Measurements from ENCODE around the gene CXCL9. TPM values are rescaled to one million over a fixed set of nuclear protein-coding genes. Genes with fewer than 3 reads are reported as not detected.
"Not testable (repeated sequence)": the region's sequence is repeated elsewhere in the genome, so short reads cannot be mapped to it uniquely, and the experiment has no call there.

CXCL9 gene
- polyA plus RNA-seq, 3 donors from 2014 or later, result not detected

DNA sequence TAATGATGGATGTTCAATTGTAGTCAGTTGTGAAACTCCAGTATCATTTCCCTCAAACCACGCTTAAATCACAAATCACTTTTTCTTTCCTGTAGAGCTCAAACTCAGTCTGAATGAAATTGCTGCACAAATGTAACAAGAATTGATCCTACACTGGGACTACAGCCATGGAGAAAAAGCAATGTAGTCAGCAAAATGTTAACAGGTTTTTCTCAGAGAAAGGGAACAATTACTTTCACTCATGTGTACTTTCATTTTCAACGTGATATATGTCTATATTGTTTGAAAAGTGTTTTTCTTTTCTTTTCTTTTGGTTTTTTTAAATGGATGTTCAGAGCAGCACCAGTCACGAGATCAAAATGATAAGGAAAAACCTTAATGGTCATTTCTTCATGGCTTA, 39.2 kb downstream of the CXCL9 start:
- Mint-ChIP-seq H3K27me3 (ENCODE audit: low read depth in 3 of 3) (no peaks in the 10 kb centered on the region), H3K4me3 (no peak overlapping the region), H3K36me3 (peaks cover 69 to 82% (median 71%) of the 10 kb centered on the region in 3 donors), H3K27ac (no peak overlapping the region), H3K4me1 (no peaks in the 10 kb centered on the region), H3K9me3 (peaks cover 0 to 3% (median 0%) of the 10 kb centered on the region in 6 donors)
- DNase-seq, result no peak

DNA sequence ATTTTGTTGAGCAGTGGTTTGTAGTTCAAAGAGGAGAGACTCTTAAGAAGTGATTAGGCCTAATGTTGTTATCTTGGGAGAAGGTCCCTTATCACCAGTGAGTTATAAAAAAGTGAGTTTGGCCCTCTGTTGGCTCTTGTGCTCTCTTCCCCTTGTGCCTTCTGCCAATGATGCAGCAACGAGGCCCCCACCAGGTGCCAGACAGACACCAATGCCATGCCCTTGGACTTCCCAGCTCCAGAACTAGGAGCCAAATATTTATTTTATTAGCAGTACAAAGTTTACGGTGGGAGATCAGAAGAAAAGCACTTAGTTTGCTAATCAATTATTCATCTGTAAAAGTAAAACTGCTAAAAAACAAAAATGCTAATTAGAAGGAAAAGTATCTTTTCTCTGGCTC, 43.8 kb downstream of the CXCL9 start:
- peaks cover 78 to 88% (median 80%) of the 10 kb centered on the region in 3 donors for H3K36me3 Mint-ChIP-seq
- H3K4me3 Mint-ChIP-seq, result no peak overlapping the region
- no peaks in the 10 kb centered on the region for H3K4me1 Mint-ChIP-seq
- H3K9me3 Mint-ChIP-seq, result peaks cover 0 to 3% (median 0%) of the 10 kb centered on the region in 6 donors
- no peak for DNase-seq
- peak overlapping the region in 1 of 6 donors; percentile 17 for H3K27ac Mint-ChIP-seq
- H3K27me3 Mint-ChIP-seq (ENCODE audit: low read depth in 3 of 3), result peaks cover 0 to 2% (median 0%) of the 10 kb centered on the region in 3 donors

DNA sequence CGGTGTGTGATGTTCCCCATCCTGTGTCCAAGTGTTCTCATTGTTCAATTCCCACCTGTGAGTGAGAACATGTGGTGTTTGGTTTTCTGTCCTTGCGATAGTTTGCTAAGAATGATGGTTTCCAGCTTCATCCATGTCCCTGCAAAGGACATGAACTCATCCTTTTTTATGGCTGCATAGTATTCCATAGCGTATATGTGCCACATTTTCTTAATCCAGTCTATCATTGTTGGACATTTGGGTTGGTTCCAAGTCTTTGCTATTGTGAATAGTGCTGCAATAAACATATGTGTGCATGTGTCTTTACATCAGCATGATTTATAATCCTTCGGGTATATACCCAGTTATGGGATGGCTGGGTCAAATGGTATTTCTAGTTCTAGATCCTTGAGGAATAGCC, 45.2 kb downstream of the CXCL9 start:
- H3K4me3 Mint-ChIP-seq; H3K4me1 Mint-ChIP-seq; H3K27me3 Mint-ChIP-seq (ENCODE audit: low read depth in 3 of 3); H3K27ac Mint-ChIP-seq; H3K9me3 Mint-ChIP-seq; DNase-seq: not testable (repeated sequence)
- peaks cover 79 to 88% (median 80%) of the 10 kb centered on the region in 3 donors for H3K36me3 Mint-ChIP-seq

DNA sequence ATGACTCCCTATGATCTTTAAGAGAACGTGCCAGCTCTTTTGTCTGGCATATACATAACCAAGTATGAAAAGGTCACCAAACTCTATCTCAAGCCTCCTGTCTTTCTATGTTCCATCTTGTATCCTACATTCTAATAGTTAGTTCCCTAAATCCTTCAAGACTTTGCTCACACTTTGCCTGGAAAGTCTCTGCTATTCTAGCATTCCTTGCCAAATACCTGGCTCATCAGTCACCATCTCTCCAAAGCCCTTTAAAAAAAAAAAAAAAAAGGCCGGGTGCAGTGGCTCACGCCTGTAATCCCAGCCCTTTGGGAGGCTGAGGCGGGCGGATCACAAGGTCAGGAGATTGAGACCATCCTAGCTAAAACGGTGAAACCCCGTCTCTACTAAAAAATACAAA, 48.8 kb downstream of the CXCL9 start:
- not testable (repeated sequence) for H3K9me3 Mint-ChIP-seq; H3K4me3 Mint-ChIP-seq; H3K27me3 Mint-ChIP-seq (ENCODE audit: low read depth in 3 of 3); H3K27ac Mint-ChIP-seq; H3K4me1 Mint-ChIP-seq; DNase-seq
- peaks cover 67 to 85% (median 68%) of the 10 kb centered on the region in 3 donors for H3K36me3 Mint-ChIP-seq

DNA sequence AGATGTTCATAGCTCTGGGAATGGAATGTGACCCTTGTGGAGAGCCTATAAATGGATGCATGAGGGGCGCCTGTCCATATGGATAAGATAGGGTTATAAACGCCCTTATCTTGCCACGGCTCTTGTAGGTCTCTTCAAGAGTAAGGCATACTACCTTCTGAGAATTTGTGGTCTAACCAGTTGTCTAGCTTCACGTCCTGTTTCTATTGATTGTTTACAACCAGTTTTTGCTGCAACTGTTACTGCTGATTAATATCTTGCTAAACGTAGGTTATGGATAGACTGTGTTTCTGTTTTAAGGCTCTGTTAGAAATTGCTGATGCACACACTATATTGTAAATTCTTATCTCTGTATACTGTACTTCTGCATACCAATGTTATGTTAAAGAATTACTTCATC, 52.5 kb downstream of the CXCL9 start:
- not testable (repeated sequence) for H3K4me1 Mint-ChIP-seq; H3K9me3 Mint-ChIP-seq; H3K27ac Mint-ChIP-seq; H3K27me3 Mint-ChIP-seq (ENCODE audit: low read depth in 3 of 3); H3K4me3 Mint-ChIP-seq; DNase-seq
- H3K36me3 Mint-ChIP-seq, result peaks cover 43 to 67% (median 51%) of the 10 kb centered on the region in 3 donors

DNA sequence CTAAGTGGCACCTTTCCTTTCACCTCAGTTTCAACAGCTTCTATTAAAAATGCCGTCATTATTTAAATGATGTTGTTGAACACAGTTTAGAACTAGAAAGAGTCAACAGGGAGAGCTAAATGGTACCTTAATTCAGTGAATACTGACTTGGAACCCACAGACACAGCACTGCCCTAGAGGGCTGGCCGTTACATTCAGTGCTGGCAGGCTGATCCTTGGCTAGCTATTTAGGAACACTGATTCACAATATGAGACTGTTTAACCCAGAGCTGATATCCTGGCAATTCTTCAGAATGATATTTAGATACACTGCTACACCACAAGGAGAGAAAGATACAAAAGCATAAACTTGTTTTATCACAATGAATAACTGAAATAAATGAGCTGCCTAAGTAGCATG, 53.8 kb downstream of the CXCL9 start:
- Mint-ChIP-seq H3K9me3 (no peaks in the 10 kb centered on the region), H3K27ac (peak overlapping the region in 1 of 6 donors; percentile 53), H3K4me1 (no peaks in the 10 kb centered on the region), H3K27me3 (ENCODE audit: low read depth in 3 of 3) (no peaks in the 10 kb centered on the region), H3K4me3 (no peak overlapping the region), H3K36me3 (peaks cover 39 to 66% (median 45%) of the 10 kb centered on the region in 3 donors)
- DNase-seq, result no peak

Other genes with a start within 250 kb of the CXCL9 start
- not detected for gene PPEF2, start 105.1 kb downstream of the CXCL9 start, polyA plus RNA-seq
- 10 to 100 TPM; 56.4 to 77.6 (median 73.2) TPM for gene NAAA, start 66.5 kb downstream of the CXCL9 start, polyA plus RNA-seq
- 10 to 100 TPM; 43.6 to 73.4 (median 53.3) TPM for gene SDAD1, start 16.6 kb downstream of the CXCL9 start, polyA plus RNA-seq
- not detected for gene CXCL10, start 16.0 kb upstream of the CXCL9 start, polyA plus RNA-seq
- not detected for gene CXCL11, start 28.6 kb upstream of the CXCL9 start, polyA plus RNA-seq
- gene ART3, start 67.2 kb upstream of the CXCL9 start, polyA plus RNA-seq, result not detected
- gene NUP54, start 140.9 kb upstream of the CXCL9 start, polyA plus RNA-seq, result 10 to 100 TPM; 33.0 to 39.2 (median 33.8) TPM
- 10 to 100 TPM in 2 of 3 donors, 1 to 10 TPM in 1; 8.8 to 17.1 (median 16.4) TPM for gene SCARB2, start 206.3 kb upstream of the CXCL9 start, polyA plus RNA-seq
- gene FAM47E, start 244.2 kb upstream of the CXCL9 start, polyA plus RNA-seq, result not detected

Data from immature natural killer cell (primary cell).